H1 (cell line): Measurements from ENCODE around the gene RALGAPA2. TPM values are rescaled to one million over a fixed set of nuclear protein-coding genes. Genes with fewer than 3 reads are reported as not detected.

Source experiments
- CTCF ChIA-PET: fragments of 300-600 bp; sonication (Branson Sonifier 250); formaldehyde crosslinking; loops from one replicate; lab custom pipeline; 2021; ENCODE audit not compliant: partially characterized antibody; lab: Charles Lee
- POLR2A ChIA-PET: fragments of 300-600 bp; sonication (Branson Sonifier 250); formaldehyde crosslinking; loops from one replicate; lab custom pipeline; 2021; ENCODE audit warnings: inconsistent platforms; ENCODE audit not compliant: partially characterized antibody; lab: Charles Lee
- DNase-seq, 2 experiments: peaks; one replicate each; pipeline versions ENCODE4 v3.0.0 to v3.0.0-alpha.2; 2010 to 2022; ENCODE audit warnings: low spot score in 2 of 2, low read depth in 1 of 2, mixed read lengths in 1 of 2
- FAIRE-seq: peaks from 2 replicates; lab custom pipeline; 2011; peaks lifted over from hg19 to GRCh38; lab: Jason Lieb, UNC
- H2AFZ ChIP-seq: 2 replicates; pipeline ENCODE4 v1.8.1; 2012; ENCODE audit warnings: low read length, inconsistent platforms
- H2AK5ac ChIP-seq: 2 replicates; pipeline ENCODE4 v1.6.1; 2013; ENCODE audit warnings: low read depth, low read length
- H2BK120ac ChIP-seq: replicated peaks from 2 replicates; pipeline ENCODE3; 2013; ENCODE audit warnings: low read depth, low read length, inconsistent platforms
- H2BK12ac ChIP-seq: 2 replicates; pipeline ENCODE4 v1.6.1; 2013; ENCODE audit warnings: low read depth, low read length
- H2BK15ac ChIP-seq: 2 replicates; pipeline ENCODE4 v1.6.1; 2013; ENCODE audit warnings: low read length
- H2BK20ac ChIP-seq: 2 replicates; pipeline ENCODE4 v1.6.1; 2013; ENCODE audit warnings: low read length
- H2BK5ac ChIP-seq: 2 replicates; pipeline ENCODE4 v1.6.1; 2013; ENCODE audit warnings: low read depth, low read length
- H3K14ac ChIP-seq: 2 replicates; pipeline ENCODE4 v1.6.1; 2013; ENCODE audit warnings: inconsistent platforms; ENCODE audit not compliant: insufficient read length
- H3K18ac ChIP-seq: 2 replicates; pipeline ENCODE4 v1.6.1; 2013; ENCODE audit warnings: low read length; ENCODE audit errors: extremely low read depth
- H3K23ac ChIP-seq: 2 replicates; pipeline ENCODE4 v1.6.1; 2013; ENCODE audit warnings: inconsistent platforms; ENCODE audit not compliant: insufficient read length
- H3K23me2 ChIP-seq: 2 replicates; pipeline ENCODE4 v1.6.1; 2013; ENCODE audit warnings: low read depth, low read length
- H3K27ac ChIP-seq: 2 replicates; pipeline ENCODE4 v1.6.1; 2011; ENCODE audit warnings: low read depth, low read length, inconsistent platforms
- H3K27me3 ChIP-seq, 4 experiments: replicated peaks in 1 of 4; 1 replicate in 1 of 4; 2 replicates in 3 of 4; pipeline versions ENCODE4 v1.6.1 to v1.8.1; 2011 to 2013; ENCODE audit warnings: low read length in 3 of 4, mild to moderate bottlenecking in 3 of 4, inconsistent platforms in 2 of 4, mixed read lengths in 2 of 4, moderate library complexity in 1 of 4; ENCODE audit not compliant: control insufficient read depth in 3 of 4, insufficient read depth in 3 of 4; ENCODE audit errors: extremely low read depth in 1 of 4
- H3K36me3 ChIP-seq, 4 experiments: 2 replicates each; pipeline versions ENCODE4 v1.6.1 to v1.8.1; 2011 to 2013; ENCODE audit warnings: mild to moderate bottlenecking in 4 of 4, low read length in 3 of 4, moderate library complexity in 2 of 4, control low read depth in 1 of 4, inconsistent platforms in 1 of 4; ENCODE audit not compliant: insufficient read depth in 4 of 4, control insufficient read depth in 2 of 4
- H3K4ac ChIP-seq: replicated peaks from 2 replicates; pipeline ENCODE3; 2013; ENCODE audit warnings: low read length, low read depth, mixed read lengths, inconsistent platforms; ENCODE audit not compliant: insufficient read length
- H3K4me1 ChIP-seq, 4 experiments: replicated peaks in 1 of 4; 1 replicate in 1 of 4; 2 replicates in 3 of 4; pipeline versions ENCODE4 v1.6.1 to v1.8.1; 2011 to 2013; ENCODE audit warnings: low read length in 3 of 4, inconsistent platforms in 2 of 4, mixed read lengths in 1 of 4; ENCODE audit not compliant: insufficient read depth in 4 of 4, control insufficient read depth in 3 of 4
- H3K4me2 ChIP-seq, 2 experiments: 2 replicates each; pipeline versions ENCODE4 v1.6.1 to v1.8.1; 2011 to 2013; ENCODE audit warnings: low read depth in 2 of 2, low read length in 2 of 2, control low read depth in 1 of 2, inconsistent platforms in 1 of 2, mild to moderate bottlenecking in 1 of 2; ENCODE audit not compliant: insufficient read depth in 1 of 2
- H3K4me3 ChIP-seq, 4 experiments: fragments of 200-600, 300-600 bp in 1 of 4; sonication (generic), shearing (Covaris generic), sonication (Bioruptor Twin) in 1 of 4; 2 replicates each; pipeline versions ENCODE4 v1.5.1 to v1.8.1; 2011 to 2016; ENCODE audit warnings: low read length in 4 of 4, low read depth in 3 of 4, control low read depth in 2 of 4, inconsistent platforms in 2 of 4, mild to moderate bottlenecking in 2 of 4, mixed read lengths in 1 of 4, moderate library complexity in 1 of 4; ENCODE audit not compliant: insufficient read depth in 2 of 4; ENCODE audit errors: extremely low read depth in 1 of 4
- H3K56ac ChIP-seq: replicated peaks from 2 replicates; pipeline ENCODE3; 2013; ENCODE audit warnings: low read depth, mild to moderate bottlenecking, mixed read lengths, low read length, inconsistent platforms; ENCODE audit not compliant: insufficient read length
- H3K79me1 ChIP-seq: 2 replicates; pipeline ENCODE4 v1.6.1; 2013; ENCODE audit warnings: low read depth, low read length, control low read depth
- H3K79me2 ChIP-seq, 2 experiments: 2 replicates each; pipeline versions ENCODE4 v1.6.1 to v1.8.1; 2012 to 2013; ENCODE audit warnings: low read length in 2 of 2, mild to moderate bottlenecking in 2 of 2, inconsistent platforms in 1 of 2; ENCODE audit not compliant: insufficient read depth in 2 of 2, control insufficient read depth in 1 of 2
- H3K9ac ChIP-seq, 4 experiments: replicated peaks in 1 of 4; 1 replicate in 1 of 4; 2 replicates in 3 of 4; pipeline versions ENCODE4 v1.6.1 to v1.8.1; 2011 to 2013; ENCODE audit warnings: low read depth in 3 of 4, low read length in 3 of 4, control low read depth in 2 of 4, mild to moderate bottlenecking in 2 of 4, moderate library complexity in 2 of 4, inconsistent platforms in 1 of 4; ENCODE audit errors: extremely low read depth in 1 of 4
- H3K9me3 ChIP-seq, 2 experiments: 2 replicates each; pipeline versions ENCODE4 v1.6.1 to v1.8.1; 2012 to 2013; ENCODE audit warnings: mild to moderate bottlenecking in 2 of 2, moderate library complexity in 2 of 2, control low read depth in 1 of 2, inconsistent platforms in 1 of 2, low read depth in 1 of 2, low read length in 1 of 2, mixed read lengths in 1 of 2; ENCODE audit not compliant: insufficient read depth in 2 of 2
- H4K20me1 ChIP-seq, 2 experiments: replicated peaks in 1 of 2; 2 replicates each; pipeline versions ENCODE3 to v1.8.1; 2011 to 2013; ENCODE audit warnings: inconsistent platforms in 2 of 2, low read length in 2 of 2, mild to moderate bottlenecking in 1 of 2; ENCODE audit not compliant: insufficient read depth in 2 of 2, control insufficient read depth in 1 of 2
- H4K5ac ChIP-seq: 2 replicates; pipeline ENCODE4 v1.6.1; 2013; ENCODE audit warnings: low read length, low read depth, mixed read lengths, inconsistent platforms; ENCODE audit not compliant: insufficient read length
- H4K8ac ChIP-seq: 2 replicates; pipeline ENCODE4 v1.8.0; 2013; ENCODE audit warnings: mild to moderate bottlenecking, moderate library complexity, low read length, inconsistent platforms; ENCODE audit not compliant: insufficient read depth; ENCODE audit errors: extremely low read depth
- H4K91ac ChIP-seq: replicated peaks from 2 replicates; pipeline ENCODE3; 2013; ENCODE audit warnings: low read length, mixed read lengths, inconsistent platforms; ENCODE audit not compliant: insufficient read length
- SIN3A ChIP-seq, 2 experiments: IDR thresholded peaks in 1 of 2; conservative IDR thresholded peaks in 1 of 2; 2 replicates each; pipeline ENCODE4 v1.6.1; 2011 to 2012; ENCODE audit warnings: low read length in 2 of 2, improper control_type of control experiment in 1 of 2, low read depth in 1 of 2, mild to moderate bottlenecking in 1 of 2
- WGBS, 2 experiments: shearing (Covaris generic) in 1 of 2; methylation state at CpG; one replicate each; pipeline versions ENCODE4 v1.1.6 to v1.1.7; 2013 to 2015; ENCODE audit warnings: low lambda C conversion rate in 2 of 2, mixed read lengths in 2 of 2, inconsistent platforms in 1 of 2, low coverage in 1 of 2, missing lambda C conversion rate in 1 of 2; ENCODE audit not compliant: insufficient replicate concordance in 2 of 2, insufficient coverage in 1 of 2, insufficient read length in 1 of 2; ENCODE audit errors: extremely low coverage in 1 of 2, missing lambda C conversion rate in 1 of 2; 5-methylcytosine and 5-hydroxymethylcytosine counted together
- polyA plus RNA-seq, 7 experiments: library from polyadenylated mRNA; depleted of rRNA in 3 of 7; stranded (reverse) in 5 of 7; unstranded in 2 of 7; fragments of >200 nt in 5 of 7; fragments of 200-250 nt in 2 of 7; gene quantifications; 1 replicate in 5 of 7; 2 replicates in 1 of 7; 4 replicates in 1 of 7; pipeline versions ENCODE4 v1.2.1 to v1.2.3, GENCODE V29; 2011 to 2013; ENCODE audit warnings: missing spikeins in 2 of 7, mixed read lengths in 2 of 7
- total RNA-seq: library from RNA; stranded (reverse); fragmentation: NEBNext Ultra II Directional; extraction: Animal tissue kit (Norgen Biotek cat#: 25700); gene quantifications from 2 replicates; pipeline ENCODE4 v1.2.1, GENCODE V29; 2021

Gene RALGAPA2
- total and polyA plus RNA-seq, 2 of the 8 experiments (the other 6 are each of a cell fraction or from before 2014, with no cell fraction given), result 5.1 to 25.5 TPM

- DNase-seq, result no peak
- no peak overlapping the region for H4K8ac ChIP-seq
- no peak overlapping the region for H3K18ac ChIP-seq
- no peak overlapping the region for H3K14ac ChIP-seq
- no peak overlapping the region for H4K91ac ChIP-seq
- ChIA-PET POLR2A (interaction anchor here (0.5 kb wide), 1 partner anchor 443 kb away, joined by 3 read pairs; no protein-coding TSS in a partner anchor), CTCF (interaction anchor here (1.0 to 2.1 kb wide), 9 partner anchors 10 to 219 kb away, joined by 3 to 7 read pairs (median 3); no protein-coding TSS in a partner anchor)
- no peak overlapping the region for H3K4me2 ChIP-seq
- no peak overlapping the region for H3K56ac ChIP-seq
- no peaks in the 10 kb centered on the region for H4K20me1 ChIP-seq
- no peak overlapping the region for H3K23ac ChIP-seq
- H3K23me2 ChIP-seq, result no peaks in the 10 kb centered on the region
- no peaks in the 10 kb centered on the region for H3K27me3 ChIP-seq
- no peak overlapping the region for H2BK15ac ChIP-seq
- H3K36me3 ChIP-seq, result no peaks in the 10 kb centered on the region; a peak in 1 of 8 replicates
- no peaks in the 10 kb centered on the region for H3K9me3 ChIP-seq
- H2AFZ ChIP-seq, result no peak overlapping the region
- no peaks in the 10 kb centered on the region for H3K79me2 ChIP-seq
- FAIRE-seq, result no peak
- H2BK5ac ChIP-seq, result no peak overlapping the region
- no peak overlapping the region for H2BK120ac ChIP-seq
- 94% methylated on average over 2 of the region's 2 CpGs; no CpG with 5 or more reads in 1 of the 2 experiments for WGBS, 2 experiments
- H2BK20ac ChIP-seq, result no peak overlapping the region
- H3K9ac ChIP-seq, result no peak overlapping the region
- H3K79me1 ChIP-seq, result no peaks in the 10 kb centered on the region
- H3K4ac ChIP-seq, result no peak overlapping the region
- H4K5ac ChIP-seq, result no peak overlapping the region
- H3K27ac ChIP-seq, result no peak overlapping the region
- no peak for TF ChIP-seq SIN3A (conservative IDR thresholded peaks at IDR 0.05 in 1 of 2, IDR thresholded peaks at IDR 0.05 in 1 of 2; ENCODE audit: low read depth in 1 of 2, low read length in 2 of 2)
- H3K4me3 ChIP-seq, result no peak overlapping the region
- peaks cover 0 to 7% (median 4%) of the 10 kb centered on the region in 4 experiments; a peak in 6 of 7 replicates for H3K4me1 ChIP-seq
- H2BK12ac ChIP-seq, result no peak overlapping the region
- no peak overlapping the region for H2AK5ac ChIP-seq
These were observed 256.5 kb downstream of the RALGAPA2 start for GRCh38 chr20:20455926-20456325.
